ENCODE data around the gene CDC16.

- TF ChIP-seq CTCF (IDR thresholded peaks at IDR 0.05) (no peak), POLR2AphosphoS5 (IDR thresholded peaks at IDR 0.05) (no peak), EP300 (IDR thresholded peaks at IDR 0.05) (no peak), POLR2A (IDR thresholded peaks at IDR 0.05) (no peak)
Measured at GRCh38 chr13:114309806-114310410, 75.2 kb downstream of the CDC16 start.

Data from sigmoid colon (tissue), 4 donors.